Measurements from ENCODE around the gene PCOLCE2.

The PCOLCE2 gene

GRCh38 chr3:142926368-142926944 is 37.6 kb upstream of the PCOLCE2 start:
- no peak for TF ChIP-seq ESRRG (CRISPR knock-in tag; IDR thresholded peaks at IDR 0.05)
- no peak for TF ChIP-seq ZNF8 (CRISPR knock-in tag; IDR thresholded peaks at IDR 0.05)
- no peak for TF ChIP-seq CREB5 (CRISPR knock-in tag; IDR thresholded peaks at IDR 0.05; ENCODE audit: low read depth)
- TF ChIP-seq GLIS3 (CRISPR knock-in tag; IDR thresholded peaks at IDR 0.05): no peak
- no peak for ATAC-seq

GRCh38 chr3:142925140-142925539 is 36.3 kb upstream of the PCOLCE2 start:
- no peak for ATAC-seq
- TF ChIP-seq TSHZ2 (CRISPR knock-in tag; IDR thresholded peaks at IDR 0.05): no peak
- TF ChIP-seq PPARA (CRISPR knock-in tag; IDR thresholded peaks at IDR 0.05; ENCODE audit: borderline replicate concordance): no peak
- no peak for TF ChIP-seq OSR1 (CRISPR knock-in tag; IDR thresholded peaks at IDR 0.05)
- no peak for TF ChIP-seq ZFP3 (CRISPR knock-in tag; IDR thresholded peaks at IDR 0.05)
- no peak for TF ChIP-seq ZNF565 (CRISPR knock-in tag; conservative IDR thresholded peaks at IDR 0.05; ENCODE audit: low read depth)
- no peak for TF ChIP-seq BACH2 (CRISPR knock-in tag; IDR thresholded peaks at IDR 0.05; ENCODE audit: borderline replicate concordance)
- TF ChIP-seq ARNTL (CRISPR knock-in tag; IDR thresholded peaks at IDR 0.05; ENCODE audit: borderline replicate concordance, low read depth): no peak
- no peak for TF ChIP-seq ZNF8 (CRISPR knock-in tag; IDR thresholded peaks at IDR 0.05)
- no peak for TF ChIP-seq ZC3H10 (CRISPR knock-in tag; IDR thresholded peaks at IDR 0.05)
- no peak for TF ChIP-seq GLIS3 (CRISPR knock-in tag; IDR thresholded peaks at IDR 0.05)
- TF ChIP-seq ZNF70 (CRISPR knock-in tag; IDR thresholded peaks at IDR 0.05): no peak
- TF ChIP-seq ESRRG (CRISPR knock-in tag; IDR thresholded peaks at IDR 0.05): no peak
- TF ChIP-seq ISL1 (CRISPR knock-in tag; IDR thresholded peaks at IDR 0.05): no peak
- TF ChIP-seq CSDC2 (CRISPR knock-in tag; IDR thresholded peaks at IDR 0.05): no peak
- no peak for TF ChIP-seq SNAI2 (CRISPR knock-in tag; IDR thresholded peaks at IDR 0.05)

- ATAC-seq: no peak
Measured at GRCh38 chr3:142923694-142924093, 34.8 kb upstream of the PCOLCE2 start.

More at GRCh38 chr3:142923694-142924093, 34.8 kb upstream of the PCOLCE2 start:
- TF ChIP-seq GLIS3 (CRISPR knock-in tag; IDR thresholded peaks at IDR 0.05) (no peak), ESRRG (CRISPR knock-in tag; IDR thresholded peaks at IDR 0.05) (no peak), ZNF8 (CRISPR knock-in tag; IDR thresholded peaks at IDR 0.05) (no peak), TSHZ2 (CRISPR knock-in tag; IDR thresholded peaks at IDR 0.05) (no peak), CSRNP3 (CRISPR knock-in tag; IDR thresholded peaks at IDR 0.05) (no peak), CSDC2 (CRISPR knock-in tag; IDR thresholded peaks at IDR 0.05) (no peak), ZNF565 (CRISPR knock-in tag; conservative IDR thresholded peaks at IDR 0.05; ENCODE audit: low read depth) (no peak), PATZ1 (CRISPR knock-in tag; IDR thresholded peaks at IDR 0.05; ENCODE audit: borderline replicate concordance) (no peak), TCF4 (CRISPR knock-in tag; IDR thresholded peaks at IDR 0.05; ENCODE audit: borderline replicate concordance) (no peak), PPARA (CRISPR knock-in tag; IDR thresholded peaks at IDR 0.05; ENCODE audit: borderline replicate concordance) (no peak), SNAI2 (CRISPR knock-in tag; IDR thresholded peaks at IDR 0.05) (no peak), BACH2 (CRISPR knock-in tag; IDR thresholded peaks at IDR 0.05; ENCODE audit: borderline replicate concordance) (no peak), RARB (CRISPR knock-in tag; IDR thresholded peaks at IDR 0.05) (no peak), OSR1 (CRISPR knock-in tag; IDR thresholded peaks at IDR 0.05) (no peak), ISL1 (CRISPR knock-in tag; IDR thresholded peaks at IDR 0.05) (no peak), POU6F1 (CRISPR knock-in tag; IDR thresholded peaks at IDR 0.05; ENCODE audit: borderline replicate concordance, low read depth) (no peak), CREB5 (CRISPR knock-in tag; IDR thresholded peaks at IDR 0.05; ENCODE audit: low read depth) (no peak), ZFP30 (CRISPR knock-in tag; IDR thresholded peaks at IDR 0.05) (no peak), ZC3H10 (CRISPR knock-in tag; IDR thresholded peaks at IDR 0.05) (no peak), ARNTL (CRISPR knock-in tag; IDR thresholded peaks at IDR 0.05; ENCODE audit: borderline replicate concordance, low read depth) (no peak)

Data from SK-N-SH treated with all-trans-retinoic acid at 6 μM for 48 hours (cell line).